ENCODE data around the gene BFSP2.

Gene BFSP2

GRCh38 chr3:133464573-133464972, 64.7 kb downstream of the BFSP2 start:
- H3K36me3 ChIP-seq: no peaks in the 10 kb centered on the region
- no peaks in the 10 kb centered on the region for H3K9me3 ChIP-seq
- H3K4me1 ChIP-seq: peaks cover 8% of the 10 kb centered on the region; the same call in 1 of the 2 replicates
- H3K27me3 ChIP-seq: no peaks in the 10 kb centered on the region
- H3K4me3 ChIP-seq (ENCODE audit: low read depth, low read length): no peak overlapping the region
- no peak for DNase-seq
- TF ChIP-seq CTCF (IDR thresholded peaks at IDR 0.05; ENCODE audit: low read depth, low read length): peak; percentile 46; the same call in 1 of the 2 replicates

GRCh38 chr3:133466531-133467386, 66.9 kb downstream of the BFSP2 start:
- no peaks in the 10 kb centered on the region for H3K36me3 ChIP-seq
- H3K4me3 ChIP-seq (ENCODE audit: low read depth, low read length): no peak overlapping the region
- H3K4me1 ChIP-seq: peaks cover 8% of the 10 kb centered on the region; the same call in 1 of the 2 replicates
- no peaks in the 10 kb centered on the region for H3K9me3 ChIP-seq
- TF ChIP-seq CTCF (IDR thresholded peaks at IDR 0.05; ENCODE audit: low read depth, low read length): no peak
- DNase-seq: no peak
- no peaks in the 10 kb centered on the region for H3K27me3 ChIP-seq

- no peaks in the 10 kb centered on the region for H3K27me3 ChIP-seq
- no peak overlapping the region for H3K4me3 ChIP-seq (ENCODE audit: low read depth, low read length)
- DNase-seq: no peak
- H3K36me3 ChIP-seq: no peaks in the 10 kb centered on the region
- H3K4me1 ChIP-seq: peaks cover 8% of the 10 kb centered on the region; the same call in 1 of the 2 replicates
- no peak for TF ChIP-seq CTCF (IDR thresholded peaks at IDR 0.05; ENCODE audit: low read depth, low read length)
- H3K9me3 ChIP-seq: no peaks in the 10 kb centered on the region
Measured at GRCh38 chr3:133467780-133468179, 67.9 kb downstream of the BFSP2 start.

- Histone ChIP-seq H3K4me3 (ENCODE audit: low read depth, low read length) (no peak overlapping the region), H3K9me3 (no peaks in the 10 kb centered on the region), H3K36me3 (no peaks in the 10 kb centered on the region), H3K4me1 (peaks cover 8% of the 10 kb centered on the region; the same call in 1 of the 2 replicates), H3K27me3 (no peaks in the 10 kb centered on the region)
- DNase-seq: no peak
- no peak for TF ChIP-seq CTCF (IDR thresholded peaks at IDR 0.05; ENCODE audit: low read depth, low read length)
Measured at GRCh38 chr3:133468251-133468721, 68.4 kb downstream of the BFSP2 start.

GRCh38 chr3:133469140-133469731, 69.4 kb downstream of the BFSP2 start:
- peaks cover 3% of the 10 kb centered on the region; the same call in 1 of the 2 replicates for H3K4me1 ChIP-seq
- DNase-seq: no peak
- no peaks in the 10 kb centered on the region for H3K9me3 ChIP-seq

More at GRCh38 chr3:133469140-133469731, 69.4 kb downstream of the BFSP2 start:
- no peak for TF ChIP-seq CTCF (IDR thresholded peaks at IDR 0.05; ENCODE audit: low read depth, low read length)
- Histone ChIP-seq H3K36me3 (no peaks in the 10 kb centered on the region), H3K27me3 (no peaks in the 10 kb centered on the region), H3K4me3 (ENCODE audit: low read depth, low read length) (no peak overlapping the region)
